Body of pancreas (tissue), 4 donors: ENCODE data around the gene LRP8.

Experiments
- POLR2A ChIP-seq, 3 donors: fragments of 450-650 bp; IDR thresholded peaks; one replicate each; pipeline ENCODE4 v1.6.1; 2016; ENCODE audit warnings: antibody characterized with exemption in 3 of 3, mild to moderate bottlenecking in 2 of 3
- TF ChIP-seq, protein P1 (sequence below), 7 experiments: fragments of 450-650 bp in 4 of 7; fragments of 200-600 bp in 3 of 7; sonication (generic) in 3 of 7; IDR thresholded peaks; one replicate each; pipeline ENCODE4 v1.5.1; 2016 to 2019; ENCODE audit warnings: antibody characterized with exemption in 7 of 7

DNA sequence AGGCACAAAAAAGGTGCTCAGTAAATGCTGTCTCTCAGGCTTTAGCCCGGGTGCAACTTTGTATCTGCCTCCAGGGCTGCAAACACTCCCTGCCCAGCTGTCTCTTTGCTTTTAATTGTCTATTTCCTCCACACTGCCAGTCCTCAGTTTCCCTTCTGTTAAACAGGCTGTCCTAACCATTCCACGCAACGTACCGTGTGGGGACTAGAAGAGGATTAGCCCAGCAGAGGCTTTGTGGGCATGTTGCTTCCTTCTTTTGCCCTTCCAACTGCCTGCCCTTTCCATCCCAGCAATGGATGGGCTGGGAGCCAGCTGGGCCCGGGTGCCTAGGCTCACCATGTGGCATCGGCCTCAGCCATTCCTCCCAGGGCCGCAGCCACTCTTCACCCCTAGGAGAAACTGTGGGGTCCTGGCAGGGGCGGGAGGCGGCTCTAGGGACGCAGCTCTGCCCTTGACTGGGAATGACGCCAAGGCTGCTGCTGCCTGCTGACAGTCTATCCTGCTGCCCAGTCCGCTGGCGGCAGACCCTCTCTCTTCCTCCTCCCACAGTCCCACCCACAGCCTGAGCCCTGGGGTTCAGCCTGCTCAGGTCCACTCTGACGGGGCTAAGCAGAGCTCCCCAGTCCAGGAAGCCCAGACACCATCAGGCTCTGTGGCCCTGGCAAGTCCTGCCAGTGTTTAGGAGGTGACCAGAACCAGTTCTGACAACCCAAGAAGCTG, 40.6 kb upstream of the LRP8 start:
- TF ChIP-seq, protein P1, sequence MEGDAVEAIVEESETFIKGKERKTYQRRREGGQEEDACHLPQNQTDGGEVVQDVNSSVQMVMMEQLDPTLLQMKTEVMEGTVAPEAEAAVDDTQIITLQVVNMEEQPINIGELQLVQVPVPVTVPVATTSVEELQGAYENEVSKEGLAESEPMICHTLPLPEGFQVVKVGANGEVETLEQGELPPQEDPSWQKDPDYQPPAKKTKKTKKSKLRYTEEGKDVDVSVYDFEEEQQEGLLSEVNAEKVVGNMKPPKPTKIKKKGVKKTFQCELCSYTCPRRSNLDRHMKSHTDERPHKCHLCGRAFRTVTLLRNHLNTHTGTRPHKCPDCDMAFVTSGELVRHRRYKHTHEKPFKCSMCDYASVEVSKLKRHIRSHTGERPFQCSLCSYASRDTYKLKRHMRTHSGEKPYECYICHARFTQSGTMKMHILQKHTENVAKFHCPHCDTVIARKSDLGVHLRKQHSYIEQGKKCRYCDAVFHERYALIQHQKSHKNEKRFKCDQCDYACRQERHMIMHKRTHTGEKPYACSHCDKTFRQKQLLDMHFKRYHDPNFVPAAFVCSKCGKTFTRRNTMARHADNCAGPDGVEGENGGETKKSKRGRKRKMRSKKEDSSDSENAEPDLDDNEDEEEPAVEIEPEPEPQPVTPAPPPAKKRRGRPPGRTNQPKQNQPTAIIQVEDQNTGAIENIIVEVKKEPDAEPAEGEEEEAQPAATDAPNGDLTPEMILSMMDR (IDR thresholded peaks at IDR 0.05), result no peak
- TF ChIP-seq POLR2A (IDR thresholded peaks at IDR 0.05), result no peak
